AG10803 (cell line): ENCODE measurements around the gene RGS11.
"Not testable (repeated sequence)": the region's sequence is repeated elsewhere in the genome, so short reads cannot be mapped to it uniquely, and the experiment has no call there.

Source experiments
- DNase-seq: peaks from one replicate; pipeline ENCODE4 v3.0.0; 2010; ENCODE audit warnings: low read depth
- H3K4me3 ChIP-seq: 2 replicates; pipeline ENCODE4 v1.5.1; 2011; ENCODE audit warnings: mild to moderate bottlenecking, low read length, control low read depth
- CTCF ChIP-seq: conservative IDR thresholded peaks from 2 replicates; pipeline ENCODE4 v1.5.1; 2011; ENCODE audit warnings: mild to moderate bottlenecking, low read length, control low read depth, inconsistent platforms

RGS11 gene

GRCh38 chr16:261031-261691 is 14.6 kb downstream of the RGS11 start:
- no peak overlapping the region for H3K4me3 ChIP-seq
- no peak for DNase-seq
- TF ChIP-seq CTCF: no peak

GRCh38 chr16:260326-260725 is 15.4 kb downstream of the RGS11 start:
- DNase-seq: no peak
- no peak overlapping the region for H3K4me3 ChIP-seq
- no peak for TF ChIP-seq CTCF

- no peak overlapping the region for H3K4me3 ChIP-seq
- no peak for DNase-seq
- no peak for TF ChIP-seq CTCF
These were observed 15.9 kb downstream of the RGS11 start for GRCh38 chr16:259814-260253.

GRCh38 chr16:259226-259625 is 16.5 kb downstream of the RGS11 start:
- TF ChIP-seq CTCF: no peak
- no peak overlapping the region for H3K4me3 ChIP-seq
- no peak for DNase-seq

GRCh38 chr16:258091-258490 is 17.7 kb downstream of the RGS11 start:
- not testable (repeated sequence) for DNase-seq

GRCh38 chr16:255183-255582 is 20.6 kb downstream of the RGS11 start:
- DNase-seq: no peak
- H3K4me3 ChIP-seq: no peak overlapping the region
- no peak for TF ChIP-seq CTCF

More at GRCh38 chr16:258091-258490, 17.7 kb downstream of the RGS11 start:
- not testable (repeated sequence) for H3K4me3 ChIP-seq

GRCh38 chr16:254461-254860 is 21.3 kb downstream of the RGS11 start:
- no peak overlapping the region for H3K4me3 ChIP-seq
- DNase-seq: no peak
- TF ChIP-seq CTCF: no peak
